Panc1 (cell line): Measurements from ENCODE around the gene THEMIS2.

Experiments
- CTCF ChIP-seq: fragments of 450-650 bp; IDR thresholded peaks from 2 replicates; pipeline ENCODE4 v1.5.1; 2017; ENCODE audit warnings: mild to moderate bottlenecking
- POLR2AphosphoS5 ChIP-seq: IDR thresholded peaks from 2 replicates; pipeline ENCODE4 v1.6.1; 2012; ENCODE audit warnings: mild to moderate bottlenecking, low read depth, low read length, moderate library complexity

- TF ChIP-seq POLR2AphosphoS5 (no peak), CTCF (no peak)
These were observed 63.4 kb downstream of the THEMIS2 start for GRCh38 chr1:27935721-27936120.
